Cerebellar nuclear complex (tissue), 1 donor: ENCODE results near the gene BOK.
"Not testable (repeated sequence)": the region's sequence is repeated elsewhere in the genome, so short reads cannot be mapped to it uniquely, and the experiment has no call there.

ENCODE experiments used
- DNase-seq, 2 experiments: peaks; one replicate each; lab custom pipeline; 2025; lab: John Stamatoyannopoulos, UW

BOK gene, protein sequence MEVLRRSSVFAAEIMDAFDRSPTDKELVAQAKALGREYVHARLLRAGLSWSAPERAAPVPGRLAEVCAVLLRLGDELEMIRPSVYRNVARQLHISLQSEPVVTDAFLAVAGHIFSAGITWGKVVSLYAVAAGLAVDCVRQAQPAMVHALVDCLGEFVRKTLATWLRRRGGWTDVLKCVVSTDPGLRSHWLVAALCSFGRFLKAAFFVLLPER

DNA sequence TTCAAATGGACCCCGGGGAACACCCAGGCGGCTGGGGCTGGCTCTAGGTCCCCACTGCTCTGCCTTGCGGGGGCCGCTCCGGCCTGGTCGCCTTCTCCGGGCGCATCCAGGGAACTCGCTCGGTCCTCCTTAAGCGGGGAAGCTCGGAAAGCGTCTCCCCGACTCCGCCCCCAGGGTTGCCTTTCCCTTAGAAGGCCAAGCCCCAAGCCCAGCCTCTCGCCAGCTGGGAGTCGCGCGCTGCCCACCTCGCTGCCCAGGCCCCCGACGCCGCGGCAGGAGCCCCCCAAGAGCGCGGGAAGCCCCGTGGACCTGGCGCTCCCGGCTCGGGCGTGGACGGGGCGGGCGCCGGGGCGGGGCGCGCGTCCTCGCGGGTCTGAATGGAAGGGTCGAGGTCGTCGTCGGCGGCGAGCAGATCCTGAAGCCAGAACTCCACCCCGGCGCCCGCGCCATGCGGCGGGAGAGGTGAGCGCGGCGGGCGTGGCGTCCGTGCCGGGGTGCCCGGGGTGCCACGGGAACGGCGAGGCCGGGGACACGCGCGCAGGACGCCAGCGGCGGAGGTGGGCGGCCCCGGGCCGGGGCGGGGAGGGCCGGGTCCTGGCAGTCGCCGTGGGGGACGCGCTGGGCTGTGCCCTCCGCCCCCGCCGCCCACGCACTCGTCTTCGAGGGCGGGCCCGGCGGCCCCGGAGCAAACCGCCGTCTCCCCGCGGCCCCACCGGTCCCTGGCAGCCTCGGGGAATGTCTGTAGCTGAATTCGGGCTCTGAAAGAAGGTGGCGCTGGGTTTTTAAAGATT lies at the start of gene BOK:
BOK (plus strand) TSS at position 214 of the 791 bp plus-strand sequence. CDS start 739 bp downstream, outside the sequence.
- DNase-seq, result no peak

- DNase-seq, result no peak
These were observed 49.3 kb upstream of the BOK start for GRCh38 chr2:241509155-241509784.

DNA sequence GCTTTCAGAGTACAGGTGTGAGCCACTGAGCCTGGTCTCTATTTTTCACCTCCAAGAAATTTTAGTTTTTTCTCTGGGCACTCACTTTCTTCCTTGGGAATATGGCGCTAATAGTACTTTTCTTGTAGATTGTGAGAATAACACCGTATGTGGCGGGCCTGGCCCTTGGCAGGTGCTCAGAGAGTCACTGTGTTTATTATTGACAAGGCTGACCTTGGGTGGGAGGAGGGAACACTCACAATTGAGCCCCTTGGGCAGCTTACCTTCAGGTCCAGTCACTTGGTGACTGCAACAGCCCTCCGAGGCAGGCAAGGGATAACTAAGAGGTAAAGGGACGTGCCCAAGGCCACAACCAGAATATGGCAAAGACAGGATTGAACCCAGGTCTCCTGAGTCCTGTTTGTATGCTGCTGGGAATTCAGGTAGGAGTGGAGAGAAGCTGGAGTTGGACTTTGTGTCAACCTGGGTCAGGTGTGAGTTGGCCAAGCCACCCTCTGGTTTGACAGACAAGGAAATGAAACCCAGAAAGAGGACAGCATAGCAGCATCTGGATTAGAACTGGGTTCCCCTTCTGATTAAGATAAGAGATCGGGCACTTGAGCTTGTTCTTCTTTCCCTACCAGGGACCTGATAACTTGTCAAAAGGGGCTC lies 47.3 kb upstream of the BOK start:
- no peak for DNase-seq

- no peak for DNase-seq
These were observed 44.0 kb upstream of the BOK start for GRCh38 chr2:241514553-241514952.

DNA sequence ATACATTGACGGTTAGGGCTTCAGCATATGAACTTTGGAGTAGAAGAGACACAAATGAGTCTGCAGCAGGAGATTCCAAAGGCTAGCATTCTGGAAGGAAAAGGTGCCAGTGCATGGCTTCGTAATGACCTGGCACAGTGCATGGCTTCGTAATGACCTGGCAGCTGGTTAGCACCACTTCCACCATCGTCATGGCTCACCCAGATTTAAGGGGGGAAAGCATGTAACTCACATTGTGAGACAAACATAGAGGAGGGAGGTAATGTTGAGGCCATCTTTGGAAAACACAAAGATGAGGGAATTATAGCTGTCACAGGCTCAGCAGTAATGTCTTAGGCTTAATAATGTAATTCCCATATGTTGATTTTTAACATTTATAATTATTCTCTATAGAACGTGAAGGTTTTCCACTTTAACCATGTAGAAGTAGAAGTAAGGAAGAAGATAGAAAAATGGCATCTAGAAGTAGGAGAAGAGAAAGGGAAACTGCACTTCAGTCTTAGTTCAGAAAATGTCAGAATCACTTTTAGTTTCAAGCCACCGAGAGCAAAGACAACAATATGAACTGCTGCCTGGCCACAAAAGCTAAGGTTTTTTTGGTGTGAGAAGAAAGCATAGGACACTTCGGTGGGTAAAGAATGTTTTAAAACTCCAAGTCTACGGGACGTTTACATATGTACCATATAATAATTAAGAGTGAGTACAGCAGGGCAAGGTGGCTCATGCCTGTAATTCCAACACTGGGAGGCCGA lies 43.4 kb upstream of the BOK start:
- DNase-seq, result no peak

DNA sequence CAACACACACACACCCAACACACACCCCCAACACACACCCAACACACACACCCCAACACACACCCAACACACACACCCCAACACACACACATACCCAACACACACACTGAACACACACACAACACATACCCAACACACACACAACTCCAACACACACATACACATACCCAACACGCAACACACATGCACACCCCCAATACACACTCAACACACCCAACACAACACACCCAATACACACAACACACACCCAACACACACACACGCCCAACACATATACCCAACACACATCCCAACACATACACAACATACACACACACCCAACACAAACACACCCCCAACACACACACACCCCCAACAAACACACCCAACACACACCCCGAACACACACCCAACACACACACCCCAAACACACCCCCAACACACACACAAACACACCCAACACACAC lies 42.0 kb upstream of the BOK start:
- DNase-seq, result no peak

DNA sequence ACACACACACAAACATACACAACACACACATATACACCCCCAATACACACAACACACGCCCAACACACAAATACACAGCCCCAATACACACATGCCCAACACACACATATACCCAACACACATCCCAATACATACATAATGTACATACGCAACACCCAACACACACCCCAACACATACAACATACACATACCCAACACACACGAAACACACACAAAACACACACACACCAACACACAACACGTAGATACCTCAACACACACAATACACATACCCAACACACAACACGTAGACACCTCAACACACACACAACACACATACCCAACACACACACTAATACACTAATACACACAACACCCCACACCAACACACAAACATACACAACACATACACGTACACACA lies 41.2 kb upstream of the BOK start:
- DNase-seq, result no peak

- no peak for DNase-seq
These were observed 38.9 kb upstream of the BOK start for GRCh38 chr2:241519669-241520068.

DNA sequence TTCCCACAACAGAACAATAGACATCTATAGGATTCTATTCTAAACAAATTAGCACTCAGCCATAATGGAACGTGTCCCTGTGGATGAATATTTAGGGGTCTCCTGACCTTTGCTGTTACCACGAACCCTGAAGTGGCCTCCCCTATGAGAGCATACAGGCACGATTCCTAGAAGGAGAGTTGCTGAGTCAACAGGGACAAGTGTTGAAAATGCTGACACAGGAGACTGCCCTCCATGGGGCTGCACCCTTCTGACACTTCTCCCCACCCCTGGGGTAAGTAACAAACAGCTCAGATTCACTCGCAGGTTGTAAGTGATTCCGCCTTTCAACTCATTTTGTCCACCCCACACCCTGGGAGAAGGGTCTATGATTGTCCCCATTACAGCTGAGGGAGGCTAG lies 36.1 kb upstream of the BOK start:
- no peak for DNase-seq

GRCh38 chr2:241525818-241526780 lies 32.4 kb upstream of the BOK start:
- not testable (repeated sequence) for DNase-seq

DNA sequence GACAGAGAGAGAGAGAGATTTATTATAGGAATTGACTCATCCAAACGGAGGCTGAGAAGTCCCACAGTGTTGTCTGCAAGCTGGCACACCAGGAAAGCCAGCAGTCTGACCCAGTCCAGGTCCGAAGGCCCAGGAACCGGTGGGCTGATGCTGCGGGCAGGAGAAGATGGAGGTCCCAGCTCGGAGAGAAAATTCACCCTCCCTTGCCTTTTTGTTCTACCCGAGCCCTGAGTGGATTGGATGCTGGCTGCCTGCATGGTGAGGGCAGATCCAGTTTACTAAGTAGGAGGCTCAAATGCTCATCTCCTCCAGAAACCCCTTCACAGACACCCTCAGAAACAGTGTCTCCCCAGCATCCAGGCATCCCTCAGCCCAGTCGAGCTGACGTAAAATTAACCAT lies 28.0 kb upstream of the BOK start:
- no peak for DNase-seq

- DNase-seq, result no peak
These were observed 27.3 kb upstream of the BOK start for GRCh38 chr2:241531161-241531722.

- no peak for DNase-seq
These were observed 26.4 kb upstream of the BOK start for GRCh38 chr2:241532168-241532567.

DNA sequence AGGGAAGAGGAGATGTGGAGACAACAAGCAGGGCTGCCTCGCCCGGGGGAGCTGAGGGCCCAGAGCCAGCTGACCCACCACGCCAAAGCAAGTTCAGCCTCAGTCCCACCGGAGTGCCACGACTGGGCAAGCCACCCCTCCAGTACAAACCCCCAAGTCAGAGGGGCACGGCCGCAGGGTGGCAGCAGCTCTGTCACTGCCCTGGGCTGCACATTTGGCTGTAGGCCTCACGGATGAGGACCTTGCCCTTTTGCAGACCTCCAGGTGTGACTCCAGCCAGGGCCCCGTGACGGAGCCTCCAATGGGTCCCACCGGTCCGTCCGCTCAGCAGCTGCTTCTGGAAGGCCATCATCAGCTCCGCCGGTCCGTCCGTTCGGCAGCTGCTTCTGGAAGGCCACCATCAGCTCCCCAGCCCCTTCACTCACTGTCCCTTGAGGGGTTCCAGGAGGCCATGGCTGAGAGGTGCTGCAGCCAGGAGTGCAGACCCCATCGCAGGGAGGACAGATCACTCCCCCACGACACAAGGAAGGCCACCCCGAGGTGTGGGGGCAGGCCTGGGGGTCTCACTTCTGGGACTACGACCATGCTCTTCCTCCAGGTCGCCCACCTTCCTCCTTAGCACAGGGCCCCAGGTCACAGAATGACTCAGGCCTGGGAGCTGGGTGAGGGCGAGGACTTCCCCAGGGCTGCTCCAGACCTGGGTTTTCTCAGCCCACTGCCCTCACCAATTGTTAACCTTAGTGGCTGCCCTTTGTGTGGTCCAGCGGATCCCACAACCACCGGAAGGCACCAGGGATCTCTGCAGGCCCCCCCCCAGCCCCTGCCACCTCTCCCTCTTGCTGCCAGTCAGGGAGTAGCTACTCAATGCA lies 25.6 kb upstream of the BOK start:
- DNase-seq, result no peak

DNA sequence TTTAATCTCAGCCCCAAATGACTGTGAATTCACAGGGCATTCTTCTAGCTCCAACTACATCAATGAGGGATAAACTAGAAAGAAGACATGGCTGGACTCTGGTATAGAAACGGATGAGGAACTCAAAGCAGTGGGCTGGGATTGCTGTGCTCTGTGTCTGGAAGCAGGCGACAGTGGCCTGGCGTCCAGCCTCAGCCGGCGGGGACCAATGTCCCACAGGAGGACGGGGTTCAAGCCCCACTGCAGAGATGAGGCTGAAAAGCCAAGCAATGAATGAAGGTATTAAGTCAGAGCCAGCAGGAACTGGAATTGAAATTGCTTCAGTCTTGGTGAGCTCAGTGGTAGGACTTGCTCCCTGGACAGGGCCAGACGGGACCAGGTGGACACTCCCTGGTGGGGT lies 24.3 kb upstream of the BOK start:
- no peak for DNase-seq

DNA sequence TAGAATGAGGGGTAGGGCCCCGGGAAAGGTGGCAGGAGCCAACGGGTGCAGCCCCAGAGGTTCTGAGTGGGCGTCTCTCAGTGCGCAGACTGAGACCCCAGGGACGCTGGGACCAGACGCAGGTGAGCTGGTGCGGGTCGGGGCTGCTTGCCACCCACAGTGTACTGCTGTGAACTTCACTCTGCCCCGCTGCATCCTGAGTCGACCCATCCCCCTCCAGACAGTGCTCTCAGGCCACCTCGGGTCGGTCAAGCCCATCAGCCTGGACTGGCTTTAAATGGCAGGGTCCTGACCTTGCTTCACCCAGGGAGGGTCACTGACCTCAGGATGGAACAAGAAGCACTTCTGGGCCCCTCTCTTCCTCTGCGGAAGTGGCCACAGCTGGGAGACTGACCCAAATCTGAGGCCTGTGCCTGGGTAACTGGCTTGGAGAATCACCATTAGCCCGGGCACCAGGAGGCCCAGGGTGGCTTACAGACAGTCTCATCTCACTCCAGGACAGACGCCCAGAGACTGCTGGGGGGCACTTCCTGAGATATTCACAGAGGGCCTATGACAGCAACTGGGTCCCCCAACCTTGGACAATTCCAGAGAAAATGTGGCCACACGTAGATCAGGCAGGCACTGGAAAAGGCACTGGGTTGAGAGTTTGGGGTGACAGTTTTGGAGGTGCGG lies 23.7 kb upstream of the BOK start:
- DNase-seq, result no peak

- DNase-seq, result no peak
These were observed 22.5 kb upstream of the BOK start for GRCh38 chr2:241535871-241536655.
